Tibial nerve (tissue), 3 donors: ENCODE results near the gene ODR4.

Experiments
- CTCF ChIP-seq, 5 experiments: fragments of 200-600 bp in 3 of 5; fragments of 450-650 bp in 2 of 5; sonication (generic) in 3 of 5; IDR thresholded peaks; one replicate each; pipeline ENCODE4 v1.5.1; 2016 to 2019; ENCODE audit warnings: antibody characterized with exemption in 5 of 5, mild to moderate bottlenecking in 3 of 5, moderate library complexity in 2 of 5
- POLR2A ChIP-seq, 2 donors: fragments of 450-650 bp; IDR thresholded peaks; one replicate each; pipeline ENCODE4 v1.6.1; 2017; ENCODE audit warnings: antibody characterized with exemption in 2 of 2, mild to moderate bottlenecking in 2 of 2, moderate library complexity in 2 of 2

- TF ChIP-seq CTCF (IDR thresholded peaks at IDR 0.05), result no peak
- no peak for TF ChIP-seq POLR2A (IDR thresholded peaks at IDR 0.05)
These were observed 87.9 kb downstream of the ODR4 start for GRCh38 chr1:186463511-186463910.
